Activated CD8-positive, alpha-beta T cell treated with anti-CD3 and anti-CD28 coated beads for 36 hours (primary cell): ENCODE results near the gene ATXN7L1. TPM values are rescaled to one million over a fixed set of nuclear protein-coding genes. Genes with fewer than 3 reads are reported as not detected.

ENCODE experiments used
- ATAC-seq: fragments of 200-7000 bp; cut with Tn5 transposase; one replicate; pipeline ENCODE4 v1.10.0; 2021; ENCODE audit warnings: mild to moderate bottlenecking, moderate library complexity
- CTCF ChIA-PET: fragments of 350-600 bp; sonication (Branson Sonifier 250); formaldehyde crosslinking; loops from one replicate; lab custom pipeline; 2021; ENCODE audit warnings: antibody characterized with exemption; lab: Charles Lee
- POLR2A ChIA-PET: fragments of 350-600 bp; sonication (Branson Sonifier 250); formaldehyde crosslinking; loops from one replicate; lab custom pipeline; 2021; ENCODE audit warnings: antibody characterized with exemption; lab: Charles Lee
- DNase-seq: peaks from one replicate; pipeline ENCODE4 v3.0.0-alpha.2; 2020
- H3K27ac Mint-ChIP-seq: one replicate; pipeline ENCODE4 v1.8.0; 2021; ENCODE audit warnings: mild to moderate bottlenecking, mixed read lengths
- H3K27me3 Mint-ChIP-seq: one replicate; pipeline ENCODE4 v1.8.0; 2021; ENCODE audit warnings: mixed read lengths
- H3K36me3 Mint-ChIP-seq: one replicate; pipeline ENCODE4 v1.8.0; 2021; ENCODE audit warnings: low read depth, mixed read lengths
- H3K4me1 Mint-ChIP-seq: one replicate; pipeline ENCODE4 v1.8.0; 2021; ENCODE audit warnings: low read depth, mixed read lengths
- H3K4me3 Mint-ChIP-seq: one replicate; pipeline ENCODE4 v1.8.0; 2021; ENCODE audit warnings: mild to moderate bottlenecking, moderate library complexity, mixed read lengths
- H3K9me3 Mint-ChIP-seq: one replicate; pipeline ENCODE4 v1.8.0; 2021; ENCODE audit warnings: mixed read lengths
- intact Hi-C: fragments of 100-400 bp; cut with micrococcal nuclease; formaldehyde crosslinking; loops from one replicate; pipeline ENCODE4 v1.10.0; 2022
- total RNA-seq, 2 experiments: library from RNA; stranded (reverse); gene quantifications; one replicate each; pipeline ENCODE4 v1.2.3, GENCODE V29; 2021
- TF ChIP-seq, protein P1 (sequence below): fragments of 200-600 bp; IDR thresholded peaks from one replicate; pipeline ENCODE4 v1.8.0; 2022; ENCODE audit warnings: antibody characterized with exemption, mild to moderate bottlenecking

Gene ATXN7L1
- total RNA-seq, 2 experiments from 2014 or later, result 4.8 to 5.3 TPM

DNA sequence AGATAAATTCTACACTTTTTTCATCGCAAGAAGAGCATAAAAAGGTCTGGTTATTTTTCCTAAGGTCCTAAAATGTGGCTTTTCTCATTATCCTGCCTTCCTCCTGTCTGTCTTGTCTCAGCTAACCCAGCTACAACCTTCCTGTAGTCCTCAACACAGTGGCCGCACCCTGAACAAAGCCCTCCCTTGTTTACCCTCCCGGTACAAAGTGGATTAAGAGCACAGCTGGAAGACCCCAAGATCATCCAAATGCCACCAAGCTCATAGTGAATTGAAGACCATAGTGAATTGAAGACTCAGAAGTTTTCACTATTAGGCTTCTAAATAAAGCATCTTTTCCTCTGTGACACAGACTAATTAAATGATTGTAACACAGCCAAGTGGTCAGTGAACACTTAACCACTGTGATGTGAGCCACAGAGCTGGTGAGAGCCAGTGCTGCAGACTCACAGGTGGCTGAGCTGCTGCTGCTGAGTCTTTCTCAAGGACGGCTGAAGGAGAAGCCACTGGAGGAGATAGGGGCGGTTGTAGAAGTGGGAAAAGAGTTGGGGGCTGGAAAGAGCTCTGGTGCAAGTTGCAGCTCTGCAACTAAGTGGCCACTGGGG is 123.6 kb downstream of the ATXN7L1 start:
- ChIA-PET CTCF (interaction anchor here (0.9 to 3.7 kb wide), 5 partner anchors 8 to 289 kb away, joined by 3 to 14 read pairs (median 8); no protein-coding TSS in a partner anchor), POLR2A (no interaction called here)
- Mint-ChIP-seq H3K9me3 (no peaks in the 10 kb centered on the region), H3K27me3 (no peaks in the 10 kb centered on the region), H3K4me1 (no peaks in the 10 kb centered on the region), H3K4me3 (no peak overlapping the region), H3K36me3 (no peaks in the 10 kb centered on the region), H3K27ac (no peak overlapping the region)
- TF ChIP-seq, protein P1, sequence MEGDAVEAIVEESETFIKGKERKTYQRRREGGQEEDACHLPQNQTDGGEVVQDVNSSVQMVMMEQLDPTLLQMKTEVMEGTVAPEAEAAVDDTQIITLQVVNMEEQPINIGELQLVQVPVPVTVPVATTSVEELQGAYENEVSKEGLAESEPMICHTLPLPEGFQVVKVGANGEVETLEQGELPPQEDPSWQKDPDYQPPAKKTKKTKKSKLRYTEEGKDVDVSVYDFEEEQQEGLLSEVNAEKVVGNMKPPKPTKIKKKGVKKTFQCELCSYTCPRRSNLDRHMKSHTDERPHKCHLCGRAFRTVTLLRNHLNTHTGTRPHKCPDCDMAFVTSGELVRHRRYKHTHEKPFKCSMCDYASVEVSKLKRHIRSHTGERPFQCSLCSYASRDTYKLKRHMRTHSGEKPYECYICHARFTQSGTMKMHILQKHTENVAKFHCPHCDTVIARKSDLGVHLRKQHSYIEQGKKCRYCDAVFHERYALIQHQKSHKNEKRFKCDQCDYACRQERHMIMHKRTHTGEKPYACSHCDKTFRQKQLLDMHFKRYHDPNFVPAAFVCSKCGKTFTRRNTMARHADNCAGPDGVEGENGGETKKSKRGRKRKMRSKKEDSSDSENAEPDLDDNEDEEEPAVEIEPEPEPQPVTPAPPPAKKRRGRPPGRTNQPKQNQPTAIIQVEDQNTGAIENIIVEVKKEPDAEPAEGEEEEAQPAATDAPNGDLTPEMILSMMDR, result no peak
- intact Hi-C loops, result no loop called here
- no peak for ATAC-seq
- no peak for DNase-seq

DNA sequence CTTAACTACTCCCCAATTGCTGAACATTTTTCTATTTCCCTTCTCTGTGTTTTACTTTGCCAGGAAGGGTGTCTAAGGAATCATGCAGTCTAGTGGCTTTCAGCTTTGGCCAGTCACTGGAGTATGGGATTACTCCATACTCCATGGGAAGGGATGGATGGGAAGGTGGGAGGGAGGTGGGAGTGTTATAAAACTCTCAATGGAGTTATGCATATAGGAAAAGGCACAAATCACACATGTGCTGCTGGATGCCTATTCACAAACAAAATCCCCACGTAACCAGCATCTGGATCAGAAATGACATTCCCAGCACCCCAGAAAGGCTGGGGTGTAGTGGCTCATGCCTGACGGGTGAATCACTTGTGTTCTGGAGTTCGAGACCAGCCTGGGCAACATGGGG is 125.3 kb downstream of the ATXN7L1 start:
- TF ChIP-seq, protein P1, result no peak
- ChIA-PET POLR2A (no interaction called here), CTCF (interaction anchor here (1.4 to 1.8 kb wide), 3 partner anchors 10 to 94 kb away, joined by 8 to 13 read pairs (median 9); no protein-coding TSS in a partner anchor)
- Mint-ChIP-seq H3K27ac (no peak overlapping the region), H3K4me1 (no peaks in the 10 kb centered on the region), H3K36me3 (no peaks in the 10 kb centered on the region), H3K9me3 (no peaks in the 10 kb centered on the region), H3K4me3 (no peak overlapping the region), H3K27me3 (no peaks in the 10 kb centered on the region)
- intact Hi-C loops, result no loop called here
- no peak for DNase-seq
- no peak for ATAC-seq

DNA sequence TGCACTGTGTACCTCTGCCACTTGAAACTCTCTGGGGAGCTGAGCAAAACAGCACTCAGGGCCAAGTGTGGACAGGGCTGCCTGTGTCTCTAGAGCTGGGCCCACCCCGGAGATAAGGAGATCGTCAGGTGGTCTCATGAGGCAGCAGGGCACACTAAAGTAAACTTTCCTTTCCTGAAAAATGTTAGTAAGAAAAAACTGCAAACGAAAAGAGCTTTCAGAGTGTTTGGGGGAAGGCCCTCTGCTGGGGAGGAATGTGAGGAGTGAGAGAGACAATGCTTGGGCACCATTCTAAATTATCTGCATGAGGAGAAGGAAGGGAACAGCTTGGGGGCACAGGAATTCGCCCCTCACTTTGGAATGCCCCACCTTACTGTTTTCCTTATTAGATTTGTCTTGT is 127.7 kb downstream of the ATXN7L1 start:
- intact Hi-C loops, result no loop called here

DNA sequence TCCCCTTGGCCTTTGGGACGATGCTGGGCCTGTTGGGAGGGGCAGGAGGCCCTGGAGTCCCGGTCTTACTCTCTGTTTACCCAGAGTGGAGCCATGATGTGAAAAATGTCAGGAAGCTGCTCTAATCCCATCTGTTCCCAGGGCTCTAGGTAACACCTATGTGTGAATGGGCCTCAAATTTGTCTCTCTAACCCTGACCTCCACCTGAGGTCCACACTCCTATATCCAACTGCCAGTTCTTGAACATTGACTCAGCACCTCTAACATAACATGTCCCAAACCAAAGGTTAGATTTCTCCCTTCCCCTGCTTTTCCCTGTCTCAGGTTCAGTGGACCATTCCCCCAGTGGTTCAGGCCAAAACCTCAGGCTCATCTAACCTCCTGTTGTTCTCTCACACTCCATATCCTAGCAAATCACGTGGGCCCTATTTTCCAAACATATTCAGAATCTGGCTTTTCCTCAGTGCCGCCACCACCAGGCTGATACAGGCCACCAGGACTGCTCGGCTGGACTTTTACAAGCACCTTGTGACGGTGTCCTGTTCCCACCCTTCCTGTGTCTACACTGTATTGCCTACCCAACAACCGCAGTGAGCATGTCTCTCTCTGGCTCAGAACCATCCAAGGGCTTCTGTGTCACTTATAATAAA is 130.6 kb downstream of the ATXN7L1 start:
- POLR2A ChIA-PET, result no interaction called here
- ATAC-seq (no peak), DNase-seq (no peak)
- no peaks in the 10 kb centered on the region for H3K27me3 Mint-ChIP-seq
- no peaks in the 10 kb centered on the region for H3K4me1 Mint-ChIP-seq
- CTCF ChIA-PET, result no interaction called here
- no peak overlapping the region for H3K4me3 Mint-ChIP-seq
- TF ChIP-seq, protein P1, result no peak
- no peaks in the 10 kb centered on the region for H3K36me3 Mint-ChIP-seq
- no peaks in the 10 kb centered on the region for H3K9me3 Mint-ChIP-seq
- intact Hi-C loops, result no loop called here
- H3K27ac Mint-ChIP-seq, result no peak overlapping the region

More for the DNA sequence above, 127.7 kb downstream of the ATXN7L1 start:
- Mint-ChIP-seq H3K36me3 (no peaks in the 10 kb centered on the region), H3K4me3 (no peak overlapping the region), H3K4me1 (no peaks in the 10 kb centered on the region), H3K27ac (no peak overlapping the region), H3K27me3 (no peaks in the 10 kb centered on the region), H3K9me3 (no peaks in the 10 kb centered on the region)
- ChIA-PET POLR2A (no interaction called here), CTCF (interaction anchor here (0.6 to 1.8 kb wide), 3 partner anchors 92 to 598 kb away, joined by 3 to 7 read pairs (median 5); no protein-coding TSS in a partner anchor)
- TF ChIP-seq, protein P1, result no peak
- ATAC-seq (no peak), DNase-seq (no peak)

DNA sequence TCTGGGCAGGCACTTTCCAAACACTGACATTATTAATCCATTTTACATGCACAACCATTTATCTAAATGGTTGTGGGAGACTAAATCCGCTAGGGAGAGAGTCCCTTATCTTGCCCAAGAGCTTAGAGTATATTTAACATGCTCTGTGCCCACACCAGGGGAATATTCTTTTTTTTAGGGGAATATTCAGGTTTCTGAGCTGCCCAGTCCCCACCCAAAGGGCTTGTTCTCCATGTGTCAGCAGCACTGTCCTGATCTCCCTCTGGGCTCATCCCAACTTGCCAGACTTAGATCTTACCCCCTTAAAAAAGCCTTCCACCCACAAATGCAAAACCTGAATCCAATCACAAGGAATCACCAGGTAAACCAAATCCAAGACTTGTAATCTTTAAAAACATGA is 132.1 kb downstream of the ATXN7L1 start:
- POLR2A ChIA-PET, result interaction anchor here (0.8 kb wide), 1 partner anchor 12 kb away, joined by 3 read pairs; no protein-coding TSS in a partner anchor
- Mint-ChIP-seq H3K27ac (no peak overlapping the region), H3K27me3 (no peaks in the 10 kb centered on the region), H3K9me3 (no peaks in the 10 kb centered on the region), H3K4me1 (no peaks in the 10 kb centered on the region), H3K36me3 (no peaks in the 10 kb centered on the region), H3K4me3 (no peak overlapping the region)
- ATAC-seq (no peak), DNase-seq (no peak)
- TF ChIP-seq, protein P1, result no peak
- intact Hi-C loops, result no loop called here
- CTCF ChIA-PET, result interaction anchor here (0.7 to 1.6 kb wide), 5 partner anchors 8 to 298 kb away, joined by 3 to 7 read pairs (median 4); no protein-coding TSS in a partner anchor
